SK-N-SH (cell line): ENCODE data around the gene NRM. TPM values are rescaled to one million over a fixed set of nuclear protein-coding genes. Genes with fewer than 3 reads are reported as not detected.

ENCODE experiments used
- CTCF ChIA-PET: fragments of 300-600, 350-600 bp; formaldehyde crosslinking; extraction: SDS; loops from one replicate; lab custom pipeline; 2021; lab: Yijun Ruan, JAX
- POLR2A ChIA-PET: fragments of 350-600 bp; sonication (Branson Sonifier 250); formaldehyde crosslinking; extraction: SDS; loops from one replicate; lab custom pipeline; 2020; ENCODE audit warnings: antibody characterized with exemption, inconsistent platforms; lab: Yijun Ruan, JAX
- DNase-seq: peaks from one replicate; pipeline ENCODE4 v3.0.0; 2012
- H2AFZ ChIP-seq: fragments of 200-600 bp; sonication (generic); 2 replicates; pipeline ENCODE4 v1.8.1; 2016; ENCODE audit warnings: antibody characterized with exemption, mild to moderate bottlenecking, low read depth
- H3F3A ChIP-seq: fragments of 200-600 bp; sonication (generic); replicated peaks from 2 replicates; pipeline ENCODE3; 2016; ENCODE audit warnings: antibody characterized with exemption, mild to moderate bottlenecking; ENCODE audit not compliant: insufficient read depth
- H3K27ac ChIP-seq, 2 experiments: fragments of 200-500 bp in 1 of 2; fragments of 200-600 bp in 1 of 2; sonication (Bioruptor generic) in 1 of 2; sonication (generic), shearing (Covaris generic) in 1 of 2; 2 replicates each; pipeline versions ENCODE4 v1.5.1 to v1.6.1; 2014 to 2016; ENCODE audit warnings: low read depth in 2 of 2, inconsistent platforms in 1 of 2, low read length in 1 of 2, mild to moderate bottlenecking in 1 of 2, mixed read lengths in 1 of 2
- H3K27me3 ChIP-seq: fragments of 200-600 bp; sonication (generic), shearing (Covaris generic); 2 replicates; pipeline ENCODE4 v1.6.1; 2016; ENCODE audit warnings: mixed run types; ENCODE audit not compliant: insufficient read depth
- H3K36me3 ChIP-seq, 2 experiments: fragments of 200-500 bp in 1 of 2; fragments of 200-600 bp in 1 of 2; sonication (Bioruptor generic) in 1 of 2; sonication (generic) in 1 of 2; replicated peaks in 1 of 2; 2 replicates each; pipeline versions ENCODE3 to v1.5.1; 2014 to 2016; ENCODE audit warnings: low read length in 1 of 2, mild to moderate bottlenecking in 1 of 2; ENCODE audit not compliant: insufficient read depth in 2 of 2, control insufficient read depth in 1 of 2
- H3K4me1 ChIP-seq, 2 experiments: fragments of 200-500 bp in 1 of 2; fragments of 200-600 bp in 1 of 2; sonication (Bioruptor generic) in 1 of 2; sonication (generic), shearing (Covaris generic) in 1 of 2; 2 replicates each; pipeline versions ENCODE4 v1.5.1 to v1.6.1; 2014 to 2016; ENCODE audit warnings: low read depth in 1 of 2, low read length in 1 of 2, mixed run types in 1 of 2; ENCODE audit not compliant: insufficient read depth in 2 of 2, control insufficient read depth in 1 of 2
- H3K4me2 ChIP-seq: fragments of 200-600 bp; sonication (generic), shearing (Covaris generic); 2 replicates; pipeline ENCODE4 v1.6.1; 2017; ENCODE audit warnings: mixed run types
- H3K4me3 ChIP-seq, 2 experiments: fragments of 200-500 bp in 1 of 2; fragments of 200-600 bp in 1 of 2; sonication (Bioruptor generic) in 1 of 2; sonication (generic), shearing (Covaris generic) in 1 of 2; 2 replicates each; pipeline versions ENCODE4 v1.5.1 to v1.8.1; 2014 to 2016; ENCODE audit warnings: low read depth in 2 of 2, inconsistent platforms in 1 of 2, low read length in 1 of 2, mild to moderate bottlenecking in 1 of 2, mixed read lengths in 1 of 2, moderate library complexity in 1 of 2
- H3K79me2 ChIP-seq: fragments of 200-600 bp; sonication (generic); 2 replicates; pipeline ENCODE4 v1.8.1; 2017; ENCODE audit warnings: mild to moderate bottlenecking; ENCODE audit not compliant: insufficient read depth
- H3K9ac ChIP-seq: fragments of 200-600 bp; sonication (generic); 2 replicates; pipeline ENCODE4 v1.6.1; 2017; ENCODE audit warnings: mixed run types
- H3K9me2 ChIP-seq: fragments of 200-600 bp; sonication (generic); 2 replicates; pipeline ENCODE4 v1.6.1; 2017; ENCODE audit warnings: mixed run types
- H3K9me3 ChIP-seq: fragments of 200-600 bp; sonication (generic); 2 replicates; pipeline ENCODE4 v1.6.1; 2017; ENCODE audit warnings: mixed run types, mild to moderate bottlenecking, moderate library complexity
- H4K20me1 ChIP-seq: fragments of 200-600 bp; sonication (generic); 2 replicates; pipeline ENCODE4 v1.6.1; 2017; ENCODE audit warnings: mild to moderate bottlenecking, mixed run types; ENCODE audit not compliant: insufficient read depth
- CHD2 ChIP-seq: fragments of 150-350 bp; IDR thresholded peaks from 2 replicates; pipeline ENCODE4 v1.6.1; 2018; ENCODE audit warnings: low read length; ENCODE audit not compliant: partially characterized antibody
- CTCF ChIP-seq: fragments of 200-600 bp; sonication (generic); IDR thresholded peaks from 2 replicates; pipeline ENCODE4 v1.6.1; 2017; ENCODE audit warnings: antibody characterized with exemption, mild to moderate bottlenecking, moderate library complexity
- ELF1 ChIP-seq: IDR thresholded peaks from 2 replicates; pipeline ENCODE4 v1.4.0; 2012
- EP300 ChIP-seq, 2 experiments: IDR thresholded peaks; 2 replicates each; pipeline versions ENCODE4 v1.4.0 to v1.6.1; 2012; ENCODE audit warnings: borderline replicate concordance in 1 of 2, low read depth in 1 of 2, low read length in 1 of 2
- FOSL2 ChIP-seq: IDR thresholded peaks from 2 replicates; pipeline ENCODE4 v1.4.0; 2012; ENCODE audit warnings: low read depth, mild to moderate bottlenecking, moderate library complexity, borderline replicate concordance
- FOXM1 ChIP-seq: IDR thresholded peaks from 2 replicates; pipeline ENCODE4 v1.4.0; 2012; ENCODE audit warnings: low read depth, mild to moderate bottlenecking
- GATA2 ChIP-seq: sonication (generic); formaldehyde crosslinking; IDR thresholded peaks from 2 replicates; pipeline ENCODE4 v1.5.0; 2020; ENCODE audit warnings: mild to moderate bottlenecking, missing genetic modification reagents
- MEF2A ChIP-seq: IDR thresholded peaks from 2 replicates; pipeline ENCODE4 v1.4.0; 2012; ENCODE audit warnings: low read depth, borderline replicate concordance
- POLR2AphosphoS5 ChIP-seq: IDR thresholded peaks from 2 replicates; pipeline ENCODE4 v1.6.1; 2012; ENCODE audit warnings: low read depth, low read length
- RAD21 ChIP-seq: IDR thresholded peaks from 2 replicates; pipeline ENCODE4 v1.6.1; 2012; ENCODE audit warnings: mild to moderate bottlenecking, low read length
- RXRA ChIP-seq: IDR thresholded peaks from 2 replicates; pipeline ENCODE4 v1.4.0; 2012; ENCODE audit warnings: low read depth, mild to moderate bottlenecking, borderline replicate concordance
- TAF1 ChIP-seq: IDR thresholded peaks from 2 replicates; pipeline ENCODE4 v1.6.1; 2012; ENCODE audit warnings: low read depth, mild to moderate bottlenecking, low read length, moderate library complexity, borderline replicate concordance
- YY1 ChIP-seq: IDR thresholded peaks from 2 replicates; pipeline ENCODE4 v1.4.0; 2012; ENCODE audit warnings: low read depth, mild to moderate bottlenecking
- WGBS: methylation state at CpG from one replicate; pipeline ENCODE4 v1.1.6; 2017; ENCODE audit warnings: low lambda C conversion rate; 5-methylcytosine and 5-hydroxymethylcytosine counted together
- polyA plus RNA-seq, 3 experiments: library from polyadenylated mRNA; depleted of rRNA; stranded (reverse); fragments of >200 nt; gene quantifications; 2 replicates each; pipeline ENCODE4 v1.2.3, GENCODE V29; 2012
- TF ChIP-seq, protein P1 (sequence below): IDR thresholded peaks from 2 replicates; pipeline ENCODE4 v1.4.0; 2012; ENCODE audit warnings: low read depth, borderline replicate concordance
- TF ChIP-seq, protein P2 (sequence below): IDR thresholded peaks from 2 replicates; pipeline ENCODE4 v1.4.0; 2012; ENCODE audit warnings: low read depth, borderline replicate concordance
- TF ChIP-seq, protein P3 (sequence below): IDR thresholded peaks from 2 replicates; pipeline ENCODE4 v1.4.0; 2012; ENCODE audit warnings: low read depth
- TF ChIP-seq, protein P4 (sequence below): fragments of 150-350 bp; IDR thresholded peaks from 2 replicates; pipeline ENCODE4 v1.6.1; 2016; ENCODE audit warnings: mild to moderate bottlenecking, low read depth, low read length

Gene NRM
- polyA plus RNA-seq, 1 of the 3 experiments (the other 2 are of a cell fraction), result 26.8 TPM

GRCh38 chr6:30732237-30732943 lies 41.6 kb upstream of the NRM start:
- CTCF ChIA-PET, result interaction anchor here (0.8 to 42.4 kb wide), 6 partner anchors 8 to 192 kb away, joined by 3 to 838 read pairs (median 9); partner anchors contain the start of genes DHX16, FLOT1, NRM and PPP1R18
- no peaks in the 10 kb centered on the region; a peak in 2 of 4 replicates for H3K4me1 ChIP-seq
- H3K9ac ChIP-seq, result no peak overlapping the region
- H4K20me1 ChIP-seq, result peaks cover 12% of the 10 kb centered on the region; the same call in 1 of the 2 replicates
- H3K36me3 ChIP-seq, result peaks cover 45 to 77% of the 10 kb centered on the region in 2 experiments
- H3F3A ChIP-seq, result peaks cover 57% of the 10 kb centered on the region
- WGBS, result 95% methylated on average over 12 of the region's 12 CpGs
- no peak overlapping the region for H3K4me3 ChIP-seq
- H2AFZ ChIP-seq, result no peak overlapping the region
- DNase-seq, result no peak
- H3K4me2 ChIP-seq, result no peak overlapping the region
- peaks cover 57% of the 10 kb centered on the region for H3K79me2 ChIP-seq
- no peaks in the 10 kb centered on the region for H3K9me3 ChIP-seq
- POLR2A ChIA-PET, result interaction anchor here (1.2 to 1.4 kb wide), 2 partner anchors 9 to 11 kb away, joined by 4 to 5 read pairs; no protein-coding TSS in a partner anchor
- peak overlapping the region in 1 of 2 experiments; percentile 10; a peak in 1 of 4 replicates for H3K27ac ChIP-seq
- no peaks in the 10 kb centered on the region for H3K9me2 ChIP-seq
- TF ChIP-seq, protein P1, sequence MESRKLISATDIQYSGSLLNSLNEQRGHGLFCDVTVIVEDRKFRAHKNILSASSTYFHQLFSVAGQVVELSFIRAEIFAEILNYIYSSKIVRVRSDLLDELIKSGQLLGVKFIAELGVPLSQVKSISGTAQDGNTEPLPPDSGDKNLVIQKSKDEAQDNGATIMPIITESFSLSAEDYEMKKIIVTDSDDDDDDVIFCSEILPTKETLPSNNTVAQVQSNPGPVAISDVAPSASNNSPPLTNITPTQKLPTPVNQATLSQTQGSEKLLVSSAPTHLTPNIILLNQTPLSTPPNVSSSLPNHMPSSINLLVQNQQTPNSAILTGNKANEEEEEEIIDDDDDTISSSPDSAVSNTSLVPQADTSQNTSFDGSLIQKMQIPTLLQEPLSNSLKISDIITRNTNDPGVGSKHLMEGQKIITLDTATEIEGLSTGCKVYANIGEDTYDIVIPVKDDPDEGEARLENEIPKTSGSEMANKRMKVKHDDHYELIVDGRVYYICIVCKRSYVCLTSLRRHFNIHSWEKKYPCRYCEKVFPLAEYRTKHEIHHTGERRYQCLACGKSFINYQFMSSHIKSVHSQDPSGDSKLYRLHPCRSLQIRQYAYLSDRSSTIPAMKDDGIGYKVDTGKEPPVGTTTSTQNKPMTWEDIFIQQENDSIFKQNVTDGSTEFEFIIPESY, result no peak
- TF ChIP-seq RAD21 (no peak), FOSL2 (no peak), EP300 (IDR thresholded peaks at IDR 0.05; ENCODE audit: borderline replicate concordance in 1 of 2, low read depth in 1 of 2, low read length in 1 of 2) (no peak), ELF1 (no peak), RXRA (no peak), TAF1 (no peak), FOXM1 (no peak), CHD2 (no peak), CTCF (no peak), YY1 (no peak), GATA2 (no peak), MEF2A (no peak), POLR2AphosphoS5 (no peak)
- TF ChIP-seq, protein P2, sequence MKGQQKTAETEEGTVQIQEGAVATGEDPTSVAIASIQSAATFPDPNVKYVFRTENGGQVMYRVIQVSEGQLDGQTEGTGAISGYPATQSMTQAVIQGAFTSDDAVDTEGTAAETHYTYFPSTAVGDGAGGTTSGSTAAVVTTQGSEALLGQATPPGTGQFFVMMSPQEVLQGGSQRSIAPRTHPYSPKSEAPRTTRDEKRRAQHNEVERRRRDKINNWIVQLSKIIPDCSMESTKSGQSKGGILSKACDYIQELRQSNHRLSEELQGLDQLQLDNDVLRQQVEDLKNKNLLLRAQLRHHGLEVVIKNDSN, result no peak
- TF ChIP-seq, protein P3, sequence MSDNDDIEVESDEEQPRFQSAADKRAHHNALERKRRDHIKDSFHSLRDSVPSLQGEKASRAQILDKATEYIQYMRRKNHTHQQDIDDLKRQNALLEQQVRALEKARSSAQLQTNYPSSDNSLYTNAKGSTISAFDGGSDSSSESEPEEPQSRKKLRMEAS, result no peak
- TF ChIP-seq, protein P4, sequence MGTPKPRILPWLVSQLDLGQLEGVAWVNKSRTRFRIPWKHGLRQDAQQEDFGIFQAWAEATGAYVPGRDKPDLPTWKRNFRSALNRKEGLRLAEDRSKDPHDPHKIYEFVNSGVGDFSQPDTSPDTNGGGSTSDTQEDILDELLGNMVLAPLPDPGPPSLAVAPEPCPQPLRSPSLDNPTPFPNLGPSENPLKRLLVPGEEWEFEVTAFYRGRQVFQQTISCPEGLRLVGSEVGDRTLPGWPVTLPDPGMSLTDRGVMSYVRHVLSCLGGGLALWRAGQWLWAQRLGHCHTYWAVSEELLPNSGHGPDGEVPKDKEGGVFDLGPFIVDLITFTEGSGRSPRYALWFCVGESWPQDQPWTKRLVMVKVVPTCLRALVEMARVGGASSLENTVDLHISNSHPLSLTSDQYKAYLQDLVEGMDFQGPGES, result no peak
- H3K27me3 ChIP-seq, result no peaks in the 10 kb centered on the region
